DMS79 (cell line): ENCODE results near the gene USHBP1.
"Not testable (repeated sequence)": the region's sequence is repeated elsewhere in the genome, so short reads cannot be mapped to it uniquely, and the experiment has no call there.

Experiments used
- DNase-seq: peaks from one replicate; lab custom pipeline; 2025; lab: John Stamatoyannopoulos, UW

Gene USHBP1

GRCh38 chr19:17264641-17264979, at the start of gene USHBP1:
TSS of gene USHBP1 (minus strand) at chr19:17264745. CDS start at chr19:17264299, 446 bp downstream.
- no peak for DNase-seq

- DNase-seq, result no peak
Measured at GRCh38 chr19:17314007-17314593, 49.6 kb upstream of the USHBP1 start.

GRCh38 chr19:17312189-17313113, 47.9 kb upstream of the USHBP1 start:
- no peak for DNase-seq

GRCh38 chr19:17311455-17312188, 47.1 kb upstream of the USHBP1 start:
- DNase-seq, result no peak

GRCh38 chr19:17309965-17310461, 45.5 kb upstream of the USHBP1 start:
- no peak for DNase-seq

GRCh38 chr19:17309198-17309964, 44.8 kb upstream of the USHBP1 start, which contains the start of gene DDA1:
TSS of gene DDA1 (plus strand) at chr19:17309563. CDS start at chr19:17309655, 92 bp downstream.
- DNase-seq, result peak; percentile 99

- no peak for DNase-seq
Measured at GRCh38 chr19:17307876-17308377, 43.4 kb upstream of the USHBP1 start.

- DNase-seq, result no peak
Measured at GRCh38 chr19:17306285-17306714, 41.8 kb upstream of the USHBP1 start.

GRCh38 chr19:17305517-17306284, 41.2 kb upstream of the USHBP1 start, which contains the start of gene MRPL34:
TSS of gene MRPL34 (plus strand) at chr19:17305872. CDS start at chr19:17305893, 21 bp downstream.
- peak; percentile 99 for DNase-seq

GRCh38 chr19:17305216-17305516, 40.6 kb upstream of the USHBP1 start:
- DNase-seq, result no peak

- peak; percentile 85 for DNase-seq
Measured at GRCh38 chr19:17304386-17305215, 40.1 kb upstream of the USHBP1 start.

- peak; percentile 68 for DNase-seq
Measured at GRCh38 chr19:17303940-17304267, 39.4 kb upstream of the USHBP1 start.

GRCh38 chr19:17303167-17303939, 38.8 kb upstream of the USHBP1 start, which contains the start of gene ABHD8:
TSS of gene ABHD8 (minus strand) at chr19:17303425. CDS start at chr19:17301616, 1,809 bp downstream.
- DNase-seq, result peak; percentile 85

- DNase-seq, result no peak
Measured at GRCh38 chr19:17302391-17303166, 38.0 kb upstream of the USHBP1 start.

- no peak for DNase-seq
Measured at GRCh38 chr19:17300992-17301619, 36.6 kb upstream of the USHBP1 start.

GRCh38 chr19:17296976-17297375, 32.4 kb upstream of the USHBP1 start:
- DNase-seq, result no peak

- DNase-seq, result no peak
Measured at GRCh38 chr19:17296273-17296672, 31.7 kb upstream of the USHBP1 start.

GRCh38 chr19:17295551-17295950, 31.0 kb upstream of the USHBP1 start:
- not testable (repeated sequence) for DNase-seq
